Measurements from ENCODE around the gene RALGAPA1.
"Not testable (repeated sequence)": the region's sequence is repeated elsewhere in the genome, so short reads cannot be mapped to it uniquely, and the experiment has no call there.

The RALGAPA1 gene

DNA sequence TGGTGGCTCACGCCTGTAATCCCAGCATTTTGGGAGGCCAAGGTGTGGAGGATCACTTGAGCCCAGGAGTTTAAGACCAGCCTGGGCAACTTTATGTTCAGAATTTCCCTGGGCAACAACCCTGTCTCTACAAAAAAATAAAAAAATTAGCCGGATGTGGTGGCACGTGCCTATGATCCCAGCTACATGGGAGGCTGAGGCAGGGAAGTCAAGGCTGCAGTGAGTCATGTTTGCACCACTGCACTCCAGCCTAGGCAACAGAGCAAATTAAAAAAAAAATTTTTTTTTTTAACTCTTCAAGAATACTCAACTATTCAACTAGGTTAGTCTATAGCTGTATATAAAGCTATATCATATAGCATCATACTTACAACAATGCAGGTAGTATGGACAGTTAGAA, 113.0 kb downstream of the RALGAPA1 start:
- no peak for DNase-seq

- DNase-seq: no peak
These were observed 113.4 kb downstream of the RALGAPA1 start for GRCh38 chr14:35695647-35696046.

DNA sequence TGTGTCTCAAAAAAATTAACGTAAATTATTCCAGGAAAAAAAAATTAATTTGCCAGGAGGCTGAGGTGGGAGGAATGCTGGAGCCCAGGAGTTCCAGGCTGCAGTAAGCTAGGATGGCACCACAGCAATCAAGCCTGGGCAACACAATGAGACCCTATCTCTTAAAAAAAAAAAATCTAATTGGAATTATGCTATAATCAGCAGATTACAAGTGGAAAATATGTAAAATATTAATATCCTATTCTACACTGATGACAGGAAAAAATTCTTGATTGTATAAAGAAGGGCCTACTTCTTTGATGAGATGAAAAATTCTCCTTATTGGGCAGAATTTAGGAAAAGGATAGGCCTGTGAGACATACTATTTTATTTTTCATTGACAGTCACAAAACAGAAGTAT, 114.0 kb downstream of the RALGAPA1 start:
- no peak for DNase-seq

GRCh38 chr14:35689000-35689460, 120.1 kb downstream of the RALGAPA1 start:
- DNase-seq: no peak

- DNase-seq: no peak
These were observed 120.8 kb downstream of the RALGAPA1 start for GRCh38 chr14:35688126-35688826.

DNA sequence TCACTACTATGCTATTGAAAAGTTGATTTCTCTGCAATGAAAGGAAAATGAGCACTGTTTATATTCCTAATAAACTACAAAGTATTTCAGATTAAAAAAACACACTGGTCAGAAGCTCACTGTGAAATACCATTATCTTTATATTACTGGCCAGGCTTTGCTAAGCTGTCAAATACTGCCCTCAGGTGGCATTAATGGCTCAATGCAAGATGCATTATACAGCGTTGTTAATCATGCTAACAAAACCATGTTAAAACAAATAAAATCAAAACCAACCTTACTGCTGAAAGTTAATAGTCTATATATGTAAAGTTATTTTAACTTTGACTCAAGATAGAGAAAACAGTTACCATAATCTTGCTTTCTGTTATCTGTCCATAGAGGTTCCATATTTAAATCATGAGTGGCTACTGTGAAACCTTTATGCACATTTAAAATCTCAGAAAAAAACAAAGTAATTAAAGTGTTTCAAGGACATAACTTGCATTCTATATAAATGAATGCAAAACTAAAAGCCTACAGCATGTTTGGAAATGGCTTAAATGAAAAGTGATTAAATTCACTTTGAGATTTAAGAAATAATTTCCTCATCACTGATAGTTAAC, 121.7 kb downstream of the RALGAPA1 start:
- DNase-seq: peak; percentile 54

DNA sequence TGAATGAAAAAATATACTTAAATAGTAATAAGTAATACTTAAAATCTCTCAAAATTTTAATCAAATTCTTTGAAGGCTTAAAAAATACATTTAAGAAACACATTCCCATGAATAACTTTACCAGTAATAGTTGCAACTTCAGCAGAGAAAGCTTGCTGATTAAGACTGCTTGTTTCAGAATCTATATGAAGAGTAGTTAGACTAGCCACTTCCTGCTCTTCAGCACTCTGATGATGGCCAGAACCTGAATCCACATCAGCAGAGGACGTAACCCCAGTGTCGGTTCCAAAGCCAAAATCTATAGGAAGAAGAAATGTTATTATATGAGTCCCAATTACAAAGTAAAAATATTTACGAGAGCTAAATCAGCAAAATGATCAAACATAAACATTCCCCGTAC, 125.4 kb downstream of the RALGAPA1 start:
- DNase-seq: not testable (repeated sequence)

DNA sequence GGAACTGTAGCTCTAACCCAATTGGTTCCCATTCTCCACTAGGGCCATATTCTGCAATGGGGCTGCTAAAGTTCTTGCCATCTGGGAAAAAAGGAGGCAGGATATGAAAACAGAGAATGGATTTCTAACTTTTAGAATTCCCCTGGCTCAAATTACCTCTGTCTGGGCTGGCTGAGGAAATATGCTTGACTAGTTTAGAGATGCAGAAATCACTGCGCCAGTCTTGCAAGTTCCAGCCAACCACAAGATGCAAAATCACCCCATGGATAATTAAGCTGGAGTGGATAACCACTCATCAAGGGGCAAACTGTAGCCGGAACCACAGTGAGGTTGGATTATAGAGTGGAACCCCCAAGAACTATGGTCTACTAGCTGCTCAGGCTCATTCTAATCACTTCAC, 126.3 kb downstream of the RALGAPA1 start:
- DNase-seq: no peak

- DNase-seq: no peak
These were observed 130.6 kb downstream of the RALGAPA1 start for GRCh38 chr14:35678403-35679028.

GRCh38 chr14:35669782-35670181, 139.3 kb downstream of the RALGAPA1 start:
- no peak for DNase-seq

- DNase-seq: no peak
These were observed 142.6 kb downstream of the RALGAPA1 start for GRCh38 chr14:35666429-35667043.

DNA sequence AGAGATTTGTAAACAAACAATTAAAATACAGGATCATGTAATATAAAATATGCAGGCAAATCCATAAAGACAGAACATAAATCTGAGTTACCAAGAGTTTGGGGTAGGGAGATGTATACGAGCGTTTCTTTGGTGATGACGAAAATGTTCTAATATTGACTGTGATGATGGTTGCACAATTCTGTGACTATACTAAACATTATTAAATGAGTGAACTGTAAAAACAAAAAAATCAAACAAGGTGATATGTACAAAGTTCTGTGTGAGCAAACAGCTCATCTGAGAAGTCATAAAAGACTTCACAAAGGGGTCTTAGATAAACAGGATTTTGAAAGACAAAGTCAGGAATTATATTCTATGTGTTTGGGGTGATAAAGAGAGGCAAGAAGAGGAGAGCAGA, 147.2 kb downstream of the RALGAPA1 start:
- no peak for DNase-seq

DNA sequence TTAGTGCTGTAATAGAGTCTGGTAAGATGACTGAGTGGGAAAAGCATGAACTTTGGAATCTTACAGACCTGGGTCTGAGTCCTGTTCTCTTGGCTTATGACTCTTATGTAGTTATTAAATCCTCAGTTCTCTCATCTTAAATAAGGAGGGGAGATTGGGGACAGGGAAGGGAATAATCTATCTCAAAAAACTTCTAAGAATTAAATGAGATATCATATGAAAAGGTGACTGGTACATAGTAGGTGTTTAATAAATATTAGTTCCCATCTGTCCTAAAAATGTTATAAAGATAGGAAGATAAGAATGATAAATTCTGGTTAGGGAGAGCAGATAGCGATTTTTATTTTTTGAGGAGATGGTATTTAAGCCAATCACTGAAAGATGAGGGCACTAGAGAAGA, 156.1 kb downstream of the RALGAPA1 start:
- no peak for DNase-seq

- DNase-seq: no peak
These were observed 165.6 kb downstream of the RALGAPA1 start for GRCh38 chr14:35643513-35643912.

- no peak for DNase-seq
These were observed 171.2 kb downstream of the RALGAPA1 start for GRCh38 chr14:35637851-35638250.

DNA sequence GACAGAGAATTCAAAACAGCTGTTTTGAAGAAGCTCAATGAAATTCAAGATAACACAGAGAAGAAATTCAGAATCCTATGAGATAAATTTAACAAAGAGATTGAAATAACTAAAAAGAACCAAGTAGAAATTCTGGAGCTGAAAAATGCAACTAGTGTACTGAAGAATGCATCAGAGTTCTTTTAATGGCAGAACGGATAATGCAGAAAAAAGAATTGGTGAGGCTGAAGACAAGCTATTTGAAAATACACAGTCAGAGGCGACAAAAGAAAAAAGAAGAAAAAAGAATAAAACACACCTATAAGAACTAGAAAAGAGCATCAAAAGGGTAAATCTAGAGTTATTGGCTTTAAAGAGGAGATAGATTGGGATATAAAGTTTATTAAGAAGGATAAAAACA, 171.8 kb downstream of the RALGAPA1 start:
- DNase-seq: no peak

- no peak for DNase-seq
These were observed 176.4 kb downstream of the RALGAPA1 start for GRCh38 chr14:35632676-35633075.

GRCh38 chr14:35632271-35632670, 176.8 kb downstream of the RALGAPA1 start:
- peak; percentile 83 for DNase-seq

DNA sequence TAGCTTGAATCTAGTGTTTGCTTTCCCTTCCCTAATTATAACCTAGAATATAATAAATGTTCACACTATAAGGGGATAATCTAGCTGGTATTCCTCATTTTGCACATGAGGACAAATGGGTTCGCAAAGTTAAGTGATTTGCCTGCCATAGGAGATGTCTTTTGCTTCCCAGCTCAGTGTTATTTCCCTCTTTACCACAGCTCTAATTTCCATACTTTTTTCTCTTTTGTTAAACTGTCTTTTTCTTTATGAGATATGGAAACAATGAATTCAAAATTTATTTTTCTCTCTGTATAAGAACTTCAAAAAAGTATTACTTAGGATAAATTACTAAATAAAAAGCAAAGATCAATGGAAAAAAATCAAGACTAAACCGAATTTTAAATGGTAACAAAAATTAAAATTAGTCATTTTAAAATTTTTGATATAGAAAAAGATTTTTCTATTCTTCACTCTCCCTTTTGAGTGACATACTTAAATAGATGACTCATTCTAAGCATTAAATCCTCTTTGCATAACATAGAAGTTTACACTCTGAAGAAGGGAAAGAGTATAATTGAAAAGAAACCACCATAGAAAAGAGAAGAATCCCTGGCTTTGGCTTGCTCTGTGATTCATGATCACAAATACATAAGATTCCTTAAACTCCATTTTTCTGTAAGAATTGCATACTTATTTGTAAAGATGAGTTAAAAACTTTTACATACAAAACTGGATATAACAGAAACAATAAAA, 177.9 kb downstream of the RALGAPA1 start:
- no peak for DNase-seq

- no peak for DNase-seq
These were observed 180.1 kb downstream of the RALGAPA1 start for GRCh38 chr14:35628989-35629388.

GRCh38 chr14:35626947-35627346, 182.1 kb downstream of the RALGAPA1 start:
- DNase-seq: not testable (repeated sequence)

GRCh38 chr14:35621996-35622395, 187.1 kb downstream of the RALGAPA1 start:
- not testable (repeated sequence) for DNase-seq

DNA sequence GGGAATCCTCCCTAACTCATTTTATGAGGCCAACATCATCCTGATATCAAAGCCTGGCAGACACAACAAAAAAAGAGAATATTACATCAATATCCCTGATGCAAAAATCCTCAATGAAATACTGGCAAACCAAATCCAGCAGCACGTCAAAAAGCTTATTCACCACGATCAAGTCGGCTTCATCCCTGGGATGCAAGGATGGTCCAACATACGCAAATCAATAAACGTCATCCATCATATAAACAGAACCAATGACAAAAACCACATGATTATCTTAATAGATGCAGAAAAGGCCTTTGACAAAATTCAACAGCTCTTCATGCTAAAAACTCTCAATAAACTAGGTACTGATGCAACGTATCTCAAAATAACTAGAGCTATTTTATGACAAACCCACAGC, 189.1 kb downstream of the RALGAPA1 start:
- not testable (repeated sequence) for DNase-seq
